ENCODE results near the gene CYP24A1.

CYP24A1 gene

DNA sequence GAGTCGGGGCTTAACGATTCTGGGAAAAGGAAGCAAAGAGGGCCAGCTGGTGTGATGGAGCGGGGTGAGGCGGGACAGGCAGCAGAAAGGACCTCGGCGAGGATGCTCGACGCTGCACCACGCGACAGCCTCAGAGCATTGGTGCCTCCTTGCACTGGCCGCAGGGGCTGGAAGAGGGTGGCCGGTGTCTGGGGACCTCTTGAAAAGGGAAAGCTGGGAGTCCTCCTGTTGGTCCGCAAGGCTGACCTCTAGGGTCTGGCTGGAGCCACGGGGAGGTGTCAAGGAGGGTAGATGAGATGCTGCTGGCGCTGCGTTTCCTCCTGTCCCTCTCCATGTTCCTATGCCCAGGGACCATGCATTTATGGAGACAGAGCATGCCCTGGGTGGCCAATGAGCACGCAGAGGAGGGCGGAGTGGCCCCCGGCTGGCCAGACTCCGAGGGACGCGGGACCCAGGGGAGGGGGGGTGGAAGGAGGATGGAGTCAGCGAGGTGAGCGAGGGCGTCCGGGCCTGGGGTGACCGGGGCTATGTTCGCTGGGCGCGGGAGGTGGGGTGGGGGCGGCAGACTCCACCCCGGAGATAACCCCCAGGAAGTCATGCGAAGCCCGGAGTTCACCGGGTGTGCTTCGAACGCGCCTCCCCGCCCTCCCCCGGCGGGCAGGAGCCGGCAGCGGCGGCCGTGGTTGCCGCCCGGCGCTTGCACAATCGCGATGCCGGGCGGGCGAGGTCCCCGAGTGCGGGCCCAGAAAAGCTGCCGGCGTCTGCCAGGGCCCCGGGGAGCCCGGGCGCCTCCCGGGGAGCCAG, at the start of gene CYP24A1:
CYP24A1 (minus strand) TSS at position 334 of the 804 bp plus-strand sequence. CDS start 407 bp downstream, outside the sequence.
- TF ChIP-seq, protein P1, sequence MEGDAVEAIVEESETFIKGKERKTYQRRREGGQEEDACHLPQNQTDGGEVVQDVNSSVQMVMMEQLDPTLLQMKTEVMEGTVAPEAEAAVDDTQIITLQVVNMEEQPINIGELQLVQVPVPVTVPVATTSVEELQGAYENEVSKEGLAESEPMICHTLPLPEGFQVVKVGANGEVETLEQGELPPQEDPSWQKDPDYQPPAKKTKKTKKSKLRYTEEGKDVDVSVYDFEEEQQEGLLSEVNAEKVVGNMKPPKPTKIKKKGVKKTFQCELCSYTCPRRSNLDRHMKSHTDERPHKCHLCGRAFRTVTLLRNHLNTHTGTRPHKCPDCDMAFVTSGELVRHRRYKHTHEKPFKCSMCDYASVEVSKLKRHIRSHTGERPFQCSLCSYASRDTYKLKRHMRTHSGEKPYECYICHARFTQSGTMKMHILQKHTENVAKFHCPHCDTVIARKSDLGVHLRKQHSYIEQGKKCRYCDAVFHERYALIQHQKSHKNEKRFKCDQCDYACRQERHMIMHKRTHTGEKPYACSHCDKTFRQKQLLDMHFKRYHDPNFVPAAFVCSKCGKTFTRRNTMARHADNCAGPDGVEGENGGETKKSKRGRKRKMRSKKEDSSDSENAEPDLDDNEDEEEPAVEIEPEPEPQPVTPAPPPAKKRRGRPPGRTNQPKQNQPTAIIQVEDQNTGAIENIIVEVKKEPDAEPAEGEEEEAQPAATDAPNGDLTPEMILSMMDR (IDR thresholded peaks at IDR 0.05; ENCODE audit: insufficient read depth, low read depth, low read length, missing control alignments): no peak
- H3K4me3 ChIP-seq (ENCODE audit: low read depth, low read length): no peak within 1 kb of the TSS
- DNase-seq (ENCODE audit: low read depth): no peak

DNA sequence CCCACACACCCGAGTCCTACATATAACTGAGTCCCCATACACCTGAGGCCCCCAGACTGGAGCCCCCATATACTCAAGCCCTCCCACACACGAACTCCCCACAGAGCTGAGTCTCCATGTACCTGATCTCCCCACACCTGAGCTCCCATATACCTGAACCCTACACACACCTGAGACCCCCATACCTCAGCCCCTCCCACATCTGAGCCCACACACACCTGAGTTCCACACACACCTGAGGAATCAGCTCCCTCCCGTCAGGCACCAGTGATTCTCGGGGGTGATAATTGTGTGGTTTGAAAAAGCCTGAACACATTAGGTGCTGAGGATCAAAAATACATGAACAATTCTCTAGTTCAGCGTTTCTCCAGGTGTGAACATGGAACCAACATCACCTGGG, 49.5 kb upstream of the CYP24A1 start:
- no peak for DNase-seq (ENCODE audit: low read depth)
- no peak overlapping the region for H3K4me3 ChIP-seq (ENCODE audit: low read depth, low read length)
- TF ChIP-seq, protein P1 (IDR thresholded peaks at IDR 0.05; ENCODE audit: insufficient read depth, low read depth, low read length, missing control alignments): no peak

DNA sequence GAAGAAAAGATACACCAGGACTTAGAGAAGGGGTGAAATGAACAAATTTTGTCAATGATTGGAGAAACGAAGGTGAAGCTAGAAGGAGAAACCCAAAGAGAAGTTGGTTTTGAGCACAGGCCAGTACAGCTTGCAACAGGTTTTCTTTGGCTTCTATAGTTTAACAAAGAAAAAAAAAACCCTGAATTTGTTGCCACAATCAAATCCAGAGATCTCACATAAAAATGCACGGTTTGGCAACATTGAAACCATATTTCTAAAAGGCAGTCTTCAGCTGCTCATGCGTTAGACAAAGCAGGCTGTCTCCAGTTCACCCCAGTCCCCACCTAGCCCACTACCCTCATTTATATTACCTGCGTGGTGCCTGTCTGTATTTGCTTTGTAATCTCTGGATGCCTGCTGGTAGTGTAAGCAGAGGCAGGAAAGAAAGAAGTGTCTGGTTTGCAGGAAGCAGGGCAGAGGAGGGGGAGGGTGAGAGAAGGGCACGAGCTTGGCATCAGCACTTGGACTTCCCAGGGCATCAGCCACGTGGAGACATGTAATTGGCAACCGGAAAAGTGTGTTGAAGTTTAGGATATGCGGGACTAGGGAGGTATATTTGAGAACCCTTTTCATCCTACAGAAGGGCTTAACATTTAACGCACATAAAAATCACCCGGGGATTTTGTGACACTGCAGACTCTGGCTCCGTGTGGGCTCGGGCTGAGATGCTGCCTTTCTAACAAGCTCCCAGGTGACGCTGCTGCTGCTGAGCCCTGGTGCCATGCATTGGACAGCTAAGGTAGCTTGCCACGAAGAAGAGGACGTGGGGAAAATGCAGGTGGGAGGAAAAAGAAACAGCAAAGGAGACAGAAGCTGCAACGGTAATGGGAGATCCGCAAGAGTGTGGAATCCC, 48.5 kb upstream of the CYP24A1 start:
- TF ChIP-seq, protein P1 (IDR thresholded peaks at IDR 0.05; ENCODE audit: insufficient read depth, low read depth, low read length, missing control alignments): no peak
- DNase-seq (ENCODE audit: low read depth): no peak
- no peak overlapping the region for H3K4me3 ChIP-seq (ENCODE audit: low read depth, low read length)

- DNase-seq (ENCODE audit: low read depth): peak; percentile 9
- H3K4me3 ChIP-seq (ENCODE audit: low read depth, low read length): no peak overlapping the region
- TF ChIP-seq, protein P1 (IDR thresholded peaks at IDR 0.05; ENCODE audit: insufficient read depth, low read depth, low read length, missing control alignments): no peak
Measured at GRCh38 chr20:54221353-54221752, 47.6 kb upstream of the CYP24A1 start.

DNA sequence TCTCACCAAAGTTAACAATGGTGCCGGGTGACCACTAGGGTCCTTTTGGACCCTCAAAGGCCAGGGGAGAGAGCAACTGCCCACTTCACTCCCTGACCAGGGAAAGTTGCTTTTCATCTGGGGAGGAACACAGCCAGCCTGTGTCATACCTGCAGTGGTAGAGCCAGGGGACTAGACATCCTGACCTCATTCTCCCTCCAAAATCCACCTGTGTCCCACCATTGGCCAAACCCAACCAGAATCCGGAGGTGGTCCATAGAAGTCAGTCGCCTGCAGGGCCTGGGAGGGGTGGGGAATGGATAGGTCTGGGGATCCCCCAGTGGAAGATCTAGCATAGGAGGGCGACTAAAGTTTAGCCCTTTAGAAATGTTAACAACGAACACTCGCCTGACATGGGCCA, 46.9 kb upstream of the CYP24A1 start:
- no peak overlapping the region for H3K4me3 ChIP-seq (ENCODE audit: low read depth, low read length)
- DNase-seq (ENCODE audit: low read depth): no peak
- TF ChIP-seq, protein P1 (IDR thresholded peaks at IDR 0.05; ENCODE audit: insufficient read depth, low read depth, low read length, missing control alignments): no peak

GRCh38 chr20:54219751-54220426, 46.1 kb upstream of the CYP24A1 start:
- DNase-seq (ENCODE audit: low read depth): no peak
- TF ChIP-seq, protein P1 (IDR thresholded peaks at IDR 0.05; ENCODE audit: insufficient read depth, low read depth, low read length, missing control alignments): peak; percentile 17
- no peak overlapping the region for H3K4me3 ChIP-seq (ENCODE audit: low read depth, low read length)
